HG03280 (cell line): ENCODE measurements around the gene DRC3.
"Not testable (repeated sequence)": the region's sequence is repeated elsewhere in the genome, so short reads cannot be mapped to it uniquely, and the experiment has no call there.

Experiments
- ATAC-seq: cut with Tn5 transposase; IDR thresholded peaks from one replicate; pipeline ENCODE4 v1.9.1; 2021; ENCODE audit warnings: mild to moderate bottlenecking, moderate library complexity; ENCODE audit not compliant: unreplicated experiment

The DRC3 gene

GRCh38 chr17:17940441-17940911 lies 32.2 kb upstream of the DRC3 start:
- no peak for ATAC-seq

GRCh38 chr17:17941015-17941414 lies 31.6 kb upstream of the DRC3 start:
- ATAC-seq: no peak

- ATAC-seq: no peak
Measured at GRCh38 chr17:17942846-17943245, 29.8 kb upstream of the DRC3 start.

GRCh38 chr17:17943281-17943984 lies 29.2 kb upstream of the DRC3 start:
- no peak for ATAC-seq

DNA sequence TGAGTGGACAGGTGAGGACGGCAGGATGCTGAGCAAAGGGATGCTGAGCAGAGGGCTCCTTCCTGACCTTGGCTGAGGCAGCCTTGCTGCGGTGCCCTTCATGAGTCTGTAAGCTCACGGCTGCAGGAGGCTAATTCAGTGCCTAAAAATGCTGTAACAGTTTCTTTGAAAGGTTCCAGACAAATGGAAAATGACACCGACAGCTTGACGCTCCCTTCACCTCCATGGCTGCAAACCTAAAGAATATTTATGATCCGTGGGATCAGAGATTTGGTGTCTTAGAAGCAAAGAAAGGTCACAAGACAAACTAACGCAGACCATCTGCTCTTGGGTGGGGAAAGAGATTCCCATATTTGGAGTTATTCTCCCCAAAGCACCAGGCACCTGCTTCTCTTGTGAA lies 28.4 kb upstream of the DRC3 start:
- no peak for ATAC-seq

DNA sequence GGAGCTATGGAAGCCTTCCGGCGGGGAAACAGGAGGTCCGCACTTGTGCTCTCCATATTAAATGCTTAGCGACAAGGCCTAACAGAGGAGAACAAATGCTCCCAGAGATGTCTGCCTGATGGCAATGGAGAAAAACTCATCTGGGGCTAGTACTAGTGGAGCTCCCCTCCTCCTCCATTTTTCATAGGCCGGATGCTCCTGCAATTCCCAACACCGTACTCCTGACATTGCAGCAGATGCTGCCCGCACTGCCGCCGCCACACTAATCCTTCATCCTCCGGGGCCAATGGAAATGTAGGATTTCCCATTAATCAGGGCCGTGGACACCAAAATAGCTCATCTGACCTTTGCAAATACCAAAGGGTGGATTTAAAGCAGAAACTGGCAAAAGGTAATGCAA lies 27.9 kb upstream of the DRC3 start:
- ATAC-seq: no peak

DNA sequence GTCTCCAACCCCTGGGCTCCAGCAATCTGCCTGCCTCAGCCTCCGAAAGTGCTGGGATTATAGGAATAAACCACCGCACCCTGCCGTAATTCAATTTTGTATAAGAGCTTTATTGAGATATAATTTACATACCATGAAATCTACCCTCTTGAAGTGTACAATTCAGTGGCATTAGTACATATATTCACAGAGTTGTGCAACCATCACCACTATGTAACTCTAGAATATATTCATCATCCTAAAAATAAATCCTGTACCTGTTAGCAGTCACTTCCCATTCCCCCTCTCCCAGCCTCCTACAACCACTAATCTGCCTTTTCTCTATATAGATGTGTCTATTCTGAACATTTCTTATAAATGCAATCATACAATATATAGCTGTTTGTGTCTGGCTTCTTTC lies 26.6 kb upstream of the DRC3 start:
- ATAC-seq: no peak

DNA sequence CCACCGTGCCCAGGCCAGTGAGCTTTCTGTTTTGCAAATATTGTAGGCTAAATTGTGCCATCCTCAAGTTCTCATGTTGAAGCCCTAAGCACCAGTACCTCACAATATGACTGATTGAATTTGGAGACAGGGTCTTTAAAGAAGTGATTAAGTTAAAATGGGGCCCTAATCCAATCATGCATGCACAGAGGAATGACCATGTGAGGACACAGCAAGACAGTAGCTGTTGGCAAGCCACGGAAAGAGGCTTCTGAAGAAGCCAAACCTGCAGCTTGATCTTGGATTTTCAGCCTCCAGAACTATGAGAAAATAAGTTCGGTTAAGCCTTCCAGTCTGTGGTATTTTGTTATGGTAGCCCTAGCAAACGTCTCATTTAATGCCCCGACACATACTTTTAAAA lies 25.4 kb upstream of the DRC3 start:
- ATAC-seq: no peak

DNA sequence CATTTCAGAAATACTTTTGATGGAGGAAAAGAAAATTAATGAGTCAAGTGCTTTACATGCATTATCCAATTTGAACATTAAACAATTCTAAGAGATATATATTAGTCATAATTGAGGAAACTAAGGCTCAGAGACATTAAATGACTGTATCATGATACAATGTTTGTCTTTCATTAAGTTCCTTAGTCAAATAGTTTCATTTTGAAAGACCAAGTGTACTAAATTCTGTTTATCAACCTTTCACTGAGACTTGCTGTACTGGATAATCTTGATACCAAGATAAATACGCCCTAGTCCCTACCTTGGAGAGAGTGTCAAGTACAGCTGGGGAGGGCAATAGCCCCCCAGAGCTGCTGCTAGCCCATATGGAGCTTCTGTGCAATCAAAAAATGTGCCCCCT lies 24.7 kb upstream of the DRC3 start:
- ATAC-seq: no peak

GRCh38 chr17:17950347-17950746 lies 22.3 kb upstream of the DRC3 start:
- ATAC-seq: no peak

GRCh38 chr17:17950806-17951205 lies 21.9 kb upstream of the DRC3 start:
- ATAC-seq: no peak

- ATAC-seq: no peak
Measured at GRCh38 chr17:17951524-17951923, 21.1 kb upstream of the DRC3 start.

- ATAC-seq: no peak
Measured at GRCh38 chr17:17952691-17953090, 20.0 kb upstream of the DRC3 start.

GRCh38 chr17:17954079-17954478 lies 18.6 kb upstream of the DRC3 start:
- no peak for ATAC-seq

GRCh38 chr17:17955790-17956341 lies 16.8 kb upstream of the DRC3 start:
- ATAC-seq: not testable (repeated sequence)

DNA sequence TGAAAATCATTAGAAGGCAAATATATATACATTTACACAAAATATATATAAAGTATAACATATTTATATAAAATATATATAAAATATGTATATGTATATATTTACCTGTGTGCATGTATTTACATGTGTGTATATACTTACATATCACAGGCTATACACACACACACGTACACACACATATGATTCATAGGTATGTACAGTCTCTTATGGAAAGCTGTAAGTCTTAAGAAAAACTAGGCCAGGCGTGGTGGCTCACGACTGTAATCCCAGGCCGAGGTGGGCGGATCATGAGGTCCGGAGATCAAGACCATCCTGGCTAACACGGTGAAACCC lies 15.1 kb upstream of the DRC3 start:
- no peak for ATAC-seq

DNA sequence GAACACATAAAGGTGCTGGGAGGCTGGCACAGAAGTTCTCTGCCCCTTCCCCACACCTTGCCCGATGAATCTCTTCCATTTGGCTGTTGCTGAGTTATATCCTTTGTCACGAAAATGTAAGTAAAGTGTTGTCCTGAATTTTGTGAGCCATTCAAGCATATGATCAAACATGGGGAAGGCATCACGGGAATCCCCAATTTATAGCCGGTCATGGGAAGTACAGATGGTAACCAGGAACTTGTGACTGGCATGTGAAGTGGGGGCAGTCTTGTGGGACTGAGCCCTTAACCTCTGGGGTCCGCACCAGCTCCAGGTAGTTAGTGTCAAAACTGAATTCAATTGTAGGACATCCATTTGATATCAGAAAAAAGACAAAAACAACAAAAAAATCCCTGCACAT lies 13.7 kb upstream of the DRC3 start:
- ATAC-seq: no peak

- peak; percentile 43 for ATAC-seq
Measured at GRCh38 chr17:17959520-17960361, 12.9 kb upstream of the DRC3 start.

DNA sequence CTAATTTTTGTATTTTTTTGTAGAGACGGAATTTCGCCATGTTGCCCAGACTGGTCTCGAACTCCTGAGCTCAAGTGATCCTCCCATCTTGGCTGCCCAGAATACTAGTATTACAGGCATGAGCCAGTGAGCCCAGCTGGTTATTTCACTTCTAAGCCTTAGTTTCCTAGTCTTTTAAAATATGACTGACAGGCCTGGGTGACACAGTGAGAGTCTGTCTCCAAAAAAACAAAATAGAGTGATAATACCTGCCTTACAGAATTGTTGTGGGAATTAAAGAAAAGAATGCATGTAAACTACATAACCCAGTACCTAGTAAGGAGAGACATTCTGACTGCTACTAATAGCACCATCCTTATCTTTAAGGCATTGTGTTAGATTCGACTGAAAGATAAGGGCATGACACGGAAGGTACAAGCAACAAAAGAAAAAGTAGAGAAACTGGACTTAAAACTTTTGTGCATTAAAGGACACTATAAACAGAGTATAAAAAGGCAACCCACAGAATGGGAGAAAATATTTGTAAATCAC lies 12.1 kb upstream of the DRC3 start:
- no peak for ATAC-seq

DNA sequence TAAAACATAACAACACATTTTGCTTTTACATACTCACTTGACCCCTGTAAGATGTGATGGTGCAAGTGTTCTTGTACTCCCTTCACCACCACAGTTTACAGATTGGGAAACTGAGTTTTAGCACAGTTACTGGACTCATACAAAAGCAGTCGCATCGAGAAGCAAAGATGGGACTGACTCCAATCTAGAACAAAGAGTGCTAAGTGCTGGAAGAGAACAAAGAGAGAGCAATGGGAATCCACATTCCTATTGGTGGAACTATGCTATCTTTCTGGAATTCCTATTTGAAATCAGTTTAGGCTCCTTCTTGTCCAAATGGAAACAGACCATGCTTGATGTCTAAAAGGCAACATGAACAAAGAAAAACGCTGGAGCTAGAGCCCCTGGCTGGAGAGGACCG lies 9.6 kb upstream of the DRC3 start:
- ATAC-seq: no peak

DNA sequence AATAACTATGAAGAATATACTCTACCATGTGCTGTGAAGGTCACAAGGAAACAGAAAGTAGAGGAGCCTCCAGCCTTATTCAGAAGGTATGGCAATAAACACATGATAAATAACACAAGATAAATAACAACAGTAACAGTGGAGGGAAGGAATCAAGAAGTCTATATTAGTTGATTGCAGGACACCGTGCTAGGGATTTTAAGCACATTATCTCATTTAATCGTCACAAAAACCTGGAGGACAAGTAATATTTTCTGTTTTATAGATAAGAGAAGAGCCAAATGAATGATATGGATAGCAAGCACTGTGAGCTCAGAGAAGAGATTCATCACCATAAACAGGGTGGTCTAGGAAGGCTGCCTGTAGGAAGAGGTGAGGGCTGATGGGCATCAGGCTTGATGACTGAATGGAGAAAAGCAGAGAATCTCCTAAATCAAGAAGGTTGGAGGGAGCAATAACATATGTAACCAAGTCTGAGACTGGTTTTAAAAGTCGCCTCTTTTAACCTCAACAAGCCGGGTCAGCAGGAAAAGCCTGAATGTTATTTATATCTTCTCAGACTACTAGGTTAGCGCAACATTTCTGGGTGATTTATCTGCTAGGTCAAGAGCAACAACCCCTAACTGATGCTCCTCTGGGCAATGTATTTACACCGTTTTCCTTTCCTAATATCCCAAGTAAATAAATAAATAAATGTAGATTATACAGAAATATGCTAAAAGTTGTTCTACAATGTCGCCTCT lies 8.8 kb upstream of the DRC3 start:
- no peak for ATAC-seq
